SH-SY5Y (cell line): ENCODE results near the gene GRIK2.

Experiments used
- GATA2 ChIP-seq: IDR thresholded peaks from 2 replicates; pipeline ENCODE4 v1.6.1; 2011; ENCODE audit warnings: mild to moderate bottlenecking, low read depth, low read length
- GATA3 ChIP-seq: IDR thresholded peaks from 2 replicates; pipeline ENCODE4 v1.6.1; 2011; ENCODE audit warnings: low read depth, mild to moderate bottlenecking, low read length, moderate library complexity

DNA sequence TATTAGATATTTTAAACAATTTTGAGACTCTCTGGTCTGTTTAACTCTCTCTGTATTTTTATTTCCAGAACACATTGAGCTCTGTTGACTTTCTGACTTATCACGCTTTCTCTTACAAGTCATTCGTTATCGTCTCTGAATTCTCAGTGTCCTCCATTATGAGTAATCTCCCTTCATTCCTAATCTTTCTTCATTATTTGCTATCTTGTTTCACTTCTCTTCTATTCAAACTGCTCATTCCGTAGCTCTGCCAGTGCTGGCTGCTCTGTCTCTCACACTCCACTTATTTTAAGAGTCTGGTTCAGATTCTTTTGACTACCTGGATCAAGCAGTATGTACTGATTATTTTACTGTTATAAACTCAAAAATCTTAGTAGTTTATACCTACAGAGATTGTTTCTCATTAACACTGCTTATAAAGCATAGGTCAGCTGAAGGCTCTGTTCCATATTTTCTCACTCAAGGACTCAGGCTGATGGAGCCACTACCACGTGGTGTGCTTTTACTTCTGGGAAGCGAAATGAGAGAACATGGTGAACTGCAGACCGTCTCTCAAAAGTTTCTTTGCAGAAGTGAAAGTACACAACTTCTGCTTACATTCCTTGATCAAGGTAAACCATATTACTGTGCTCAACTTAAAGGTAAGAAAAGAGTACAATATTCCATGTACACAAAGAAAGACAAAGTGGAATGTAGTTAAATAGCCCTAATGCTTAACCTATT, 485.2 kb downstream of the GRIK2 start:
- no peak for TF ChIP-seq GATA2
- no peak for TF ChIP-seq GATA3
